ENCODE measurements around the gene ANKMY1.

The ANKMY1 gene

GRCh38 chr2:240472078-240472790, 85.6 kb downstream of the ANKMY1 start:
- no peak for DNase-seq (ENCODE audit: low read depth)

GRCh38 chr2:240469740-240470139, 88.0 kb downstream of the ANKMY1 start:
- DNase-seq (ENCODE audit: low read depth), result no peak

- DNase-seq (ENCODE audit: low read depth), result no peak
Observed at GRCh38 chr2:240469239-240469636, 88.5 kb downstream of the ANKMY1 start.

- no peak for DNase-seq (ENCODE audit: low read depth)
Observed at GRCh38 chr2:240468303-240469238, 89.2 kb downstream of the ANKMY1 start.

- DNase-seq (ENCODE audit: low read depth), result no peak
Observed at GRCh38 chr2:240467659-240468302, 90.0 kb downstream of the ANKMY1 start.

- DNase-seq (ENCODE audit: low read depth), result no peak
Observed at GRCh38 chr2:240467149-240467642, 90.6 kb downstream of the ANKMY1 start.

- no peak for DNase-seq (ENCODE audit: low read depth)
Observed at GRCh38 chr2:240466579-240467148, 91.1 kb downstream of the ANKMY1 start.

GRCh38 chr2:240465765-240466578, 91.8 kb downstream of the ANKMY1 start:
- DNase-seq (ENCODE audit: low read depth), result no peak

- DNase-seq (ENCODE audit: low read depth), result no peak
Observed at GRCh38 chr2:240465268-240465764, 92.5 kb downstream of the ANKMY1 start.

- no peak for DNase-seq (ENCODE audit: low read depth)
Observed at GRCh38 chr2:240464514-240465241, 93.1 kb downstream of the ANKMY1 start.

- DNase-seq (ENCODE audit: low read depth), result no peak
Observed at GRCh38 chr2:240463866-240464481, 93.8 kb downstream of the ANKMY1 start.

GRCh38 chr2:240463274-240463865, 94.4 kb downstream of the ANKMY1 start:
- no peak for DNase-seq (ENCODE audit: low read depth)

- DNase-seq (ENCODE audit: low read depth), result no peak
Observed at GRCh38 chr2:240462707-240463273, 95.0 kb downstream of the ANKMY1 start.

- DNase-seq (ENCODE audit: low read depth), result no peak
Observed at GRCh38 chr2:240462073-240462706, 95.6 kb downstream of the ANKMY1 start.

GRCh38 chr2:240461471-240462072, 96.2 kb downstream of the ANKMY1 start:
- no peak for DNase-seq (ENCODE audit: low read depth)

GRCh38 chr2:240460781-240461431, 96.9 kb downstream of the ANKMY1 start:
- DNase-seq (ENCODE audit: low read depth), result no peak

GRCh38 chr2:240460253-240460711, 97.5 kb downstream of the ANKMY1 start:
- no peak for DNase-seq (ENCODE audit: low read depth)
